Renal pelvis (tissue), 12 donors: ENCODE results near the gene EVA1B. TPM values are rescaled to one million over a fixed set of nuclear protein-coding genes. Genes with fewer than 3 reads are reported as not detected.

ENCODE experiments used
- DNase-seq: peaks from one replicate; pipeline ENCODE4 v3.0.0-alpha.2; 2013
- long read RNA-seq, 16 experiments: transcript quantifications; one replicate each; lab custom pipeline, GENCODE V29; 2026
- polyA plus RNA-seq, 3 donors: library from polyadenylated mRNA; unstranded; fragments of 120-200 nt; gene quantifications; one replicate each; pipeline ENCODE4 v1.2.1, GENCODE V29; 2013; ENCODE audit not compliant: insufficient read length in 3 of 3

The EVA1B gene
- 100 to 1,000 TPM in 2 of 3 donors, 10 to 100 TPM in 1; 70.4 to 128 (median 105) TPM for polyA plus RNA-seq
- long read RNA-seq, donor 1, transcript EVA1B-202 (3 exons, 699 nt) = major isoform, 102 of 109 reads
- long read RNA-seq, donor 1, partial matches to known transcripts = 0 of 109 reads
- long read RNA-seq, donor 1, other reads (novel, unspliced or antisense) = 7 of 109 reads
- long read RNA-seq, donor 2, transcript EVA1B-202 (3 exons, 699 nt) = major isoform, 150 of 160 reads
- long read RNA-seq, donor 2, partial matches to known transcripts = 7 of 160 reads
- long read RNA-seq, donor 2, other reads (novel, unspliced or antisense) = 0 of 160 reads
- long read RNA-seq, donor 3, transcript EVA1B-202 (3 exons, 699 nt) = major isoform, 112 of 119 reads
- long read RNA-seq, donor 3, partial matches to known transcripts = 0 of 119 reads
- long read RNA-seq, donor 3, other reads (novel, unspliced or antisense) = 5 of 119 reads
- long read RNA-seq, donor 4, transcript EVA1B-202 (3 exons, 699 nt) = major isoform, 121 of 129 reads
- long read RNA-seq, donor 4, partial matches to known transcripts = 5 of 129 reads
- long read RNA-seq, donor 4, other reads (novel, unspliced or antisense) = 0 of 129 reads
- long read RNA-seq, donor 5, transcript EVA1B-202 (3 exons, 699 nt) = major isoform, 59 of 59 reads
- long read RNA-seq, donor 5, partial matches to known transcripts = 0 of 59 reads
- long read RNA-seq, donor 5, other reads (novel, unspliced or antisense) = 0 of 59 reads
- long read RNA-seq, donor 6, transcript EVA1B-202 (3 exons, 699 nt) = major isoform, 81 of 82 reads
- long read RNA-seq, donor 6, partial matches to known transcripts = 0 of 82 reads
- long read RNA-seq, donor 6, other reads (novel, unspliced or antisense) = 0 of 82 reads
- long read RNA-seq, donor 7, transcript EVA1B-202 (3 exons, 699 nt) = major isoform, 137 of 144 reads
- long read RNA-seq, donor 7, partial matches to known transcripts = 0 of 144 reads
- long read RNA-seq, donor 7, other reads (novel, unspliced or antisense) = 5 of 144 reads
- long read RNA-seq, donor 8, transcript EVA1B-202 (3 exons, 699 nt) = major isoform, 49 of 49 reads
- long read RNA-seq, donor 8, partial matches to known transcripts = 0 of 49 reads
- long read RNA-seq, donor 8, other reads (novel, unspliced or antisense) = 0 of 49 reads
- long read RNA-seq, donor 9, transcript EVA1B-202 (3 exons, 699 nt) = major isoform, 139 of 140 reads
- long read RNA-seq, donor 9, partial matches to known transcripts = 0 of 140 reads
- long read RNA-seq, donor 9, other reads (novel, unspliced or antisense) = 0 of 140 reads
- long read RNA-seq, donor 10, transcript EVA1B-202 (3 exons, 699 nt) = major isoform, 96 of 123 reads
- long read RNA-seq, donor 10, partial matches to known transcripts = 25 of 123 reads
- long read RNA-seq, donor 10, other reads (novel, unspliced or antisense) = 0 of 123 reads
- long read RNA-seq, donor 11, transcript EVA1B-202 (3 exons, 699 nt) = major isoform, 84 of 84 reads
- long read RNA-seq, donor 11, partial matches to known transcripts = 0 of 84 reads
- long read RNA-seq, donor 11, other reads (novel, unspliced or antisense) = 0 of 84 reads
- long read RNA-seq, donor 12, transcript EVA1B-202 (3 exons, 699 nt) = major isoform, 157 of 170 reads
- long read RNA-seq, donor 12, partial matches to known transcripts = 6 of 170 reads
- long read RNA-seq, donor 12, other reads (novel, unspliced or antisense) = 5 of 170 reads
- long read RNA-seq, donor 13, transcript EVA1B-202 (3 exons, 699 nt) = major isoform, 50 of 51 reads
- long read RNA-seq, donor 13, partial matches to known transcripts = 0 of 51 reads
- long read RNA-seq, donor 13, other reads (novel, unspliced or antisense) = 0 of 51 reads
- long read RNA-seq, donor 14 = 0 reads
- long read RNA-seq, donor 15, transcript EVA1B-202 (3 exons, 699 nt) = major isoform, 89 of 90 reads
- long read RNA-seq, donor 15, partial matches to known transcripts = 0 of 90 reads
- long read RNA-seq, donor 15, other reads (novel, unspliced or antisense) = 0 of 90 reads
- long read RNA-seq, donor 16, transcript EVA1B-202 (3 exons, 699 nt) = major isoform, 125 of 127 reads
- long read RNA-seq, donor 16, partial matches to known transcripts = 0 of 127 reads
- long read RNA-seq, donor 16, other reads (novel, unspliced or antisense) = 0 of 127 reads

GRCh38 chr1:36323636-36324352 lies at the start of gene EVA1B:
Gene EVA1B (minus strand): TSS chr1:36323645. CDS start chr1:36323037, 608 bp downstream.
- peak; percentile 93 for DNase-seq

GRCh38 chr1:36372617-36373016 lies 49.2 kb upstream of the EVA1B start:
- DNase-seq = no peak

- peak; percentile 76 for DNase-seq
Measured at GRCh38 chr1:36369061-36369861, 45.8 kb upstream of the EVA1B start.

- no peak for DNase-seq
Measured at GRCh38 chr1:36367798-36368197, 44.4 kb upstream of the EVA1B start.

GRCh38 chr1:36367066-36367465 lies 43.6 kb upstream of the EVA1B start:
- no peak for DNase-seq

GRCh38 chr1:36366091-36366661 lies 42.7 kb upstream of the EVA1B start:
- DNase-seq = peak; percentile 73

- no peak for DNase-seq
Measured at GRCh38 chr1:36365381-36365780, 41.9 kb upstream of the EVA1B start.

GRCh38 chr1:36359911-36360550 lies 36.6 kb upstream of the EVA1B start:
- no peak for DNase-seq

- no peak for DNase-seq
Measured at GRCh38 chr1:36359383-36359782, 35.9 kb upstream of the EVA1B start.

GRCh38 chr1:36358514-36359084 lies 35.2 kb upstream of the EVA1B start:
- DNase-seq = no peak

- no peak for DNase-seq
Measured at GRCh38 chr1:36355811-36356210, 32.4 kb upstream of the EVA1B start.

GRCh38 chr1:36354486-36354885 lies 31.0 kb upstream of the EVA1B start:
- DNase-seq = no peak

GRCh38 chr1:36352910-36353878 lies 29.7 kb upstream of the EVA1B start:
- no peak for DNase-seq

- no peak for DNase-seq
Measured at GRCh38 chr1:36352125-36352909, 28.9 kb upstream of the EVA1B start.
